GM18858 (cell line): Measurements from ENCODE around the gene NOS1AP.

Experiments
- ATAC-seq: cut with Tn5 transposase; IDR thresholded peaks from one replicate; pipeline ENCODE4 v1.9.1; 2021; ENCODE audit not compliant: unreplicated experiment

NOS1AP gene

DNA sequence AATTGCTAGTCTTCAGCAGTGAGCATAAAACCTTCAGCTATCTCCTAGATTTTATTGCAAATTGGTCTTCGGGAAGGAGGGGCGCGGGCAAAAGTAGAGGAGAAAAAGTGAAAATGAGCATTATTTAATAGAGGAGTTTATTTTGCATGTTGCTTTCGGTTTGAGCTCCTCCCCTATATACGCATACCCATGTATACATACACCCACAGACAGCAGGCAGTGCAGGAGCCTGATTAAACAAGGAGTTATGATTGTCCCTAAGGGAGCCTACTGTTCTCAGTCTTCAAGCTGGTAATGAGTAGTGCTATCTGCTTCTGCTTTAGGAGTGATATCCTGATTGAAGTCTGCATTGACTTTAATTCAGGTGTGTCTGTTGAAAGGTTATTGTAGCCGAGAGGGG is 173.3 kb downstream of the NOS1AP start:
- no peak for ATAC-seq

DNA sequence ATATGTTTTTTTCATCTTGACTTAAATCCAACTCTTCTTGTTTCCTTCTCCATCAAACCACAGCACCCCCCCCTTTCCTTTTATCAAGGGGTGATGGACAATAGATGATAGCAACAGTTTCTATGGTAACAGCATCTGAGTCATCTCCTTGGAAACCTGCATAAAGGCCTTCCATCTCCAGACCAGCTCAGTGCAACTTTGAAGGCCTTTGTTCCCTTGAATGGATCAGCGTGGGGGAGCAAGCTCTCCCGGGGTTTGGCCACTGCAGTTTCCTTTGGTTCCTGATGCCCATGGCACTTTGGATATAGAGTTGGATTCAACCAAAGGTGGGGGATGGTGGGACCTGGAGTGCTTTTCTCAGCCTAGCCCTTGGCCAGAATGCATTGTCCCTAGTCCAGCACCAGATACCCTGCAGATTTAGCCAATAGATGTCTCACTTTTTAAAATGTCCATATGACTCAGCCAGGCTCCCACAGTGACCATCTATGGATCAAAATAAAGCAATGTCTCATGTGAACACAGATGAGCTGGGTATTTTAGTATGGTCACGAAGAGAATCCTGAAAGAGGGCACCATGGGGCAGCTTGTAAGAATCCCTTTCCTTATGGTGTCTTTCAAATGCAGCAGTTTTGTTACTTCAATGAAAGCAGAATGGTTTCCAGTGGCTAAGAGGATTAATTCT is 179.5 kb downstream of the NOS1AP start:
- ATAC-seq: no peak

DNA sequence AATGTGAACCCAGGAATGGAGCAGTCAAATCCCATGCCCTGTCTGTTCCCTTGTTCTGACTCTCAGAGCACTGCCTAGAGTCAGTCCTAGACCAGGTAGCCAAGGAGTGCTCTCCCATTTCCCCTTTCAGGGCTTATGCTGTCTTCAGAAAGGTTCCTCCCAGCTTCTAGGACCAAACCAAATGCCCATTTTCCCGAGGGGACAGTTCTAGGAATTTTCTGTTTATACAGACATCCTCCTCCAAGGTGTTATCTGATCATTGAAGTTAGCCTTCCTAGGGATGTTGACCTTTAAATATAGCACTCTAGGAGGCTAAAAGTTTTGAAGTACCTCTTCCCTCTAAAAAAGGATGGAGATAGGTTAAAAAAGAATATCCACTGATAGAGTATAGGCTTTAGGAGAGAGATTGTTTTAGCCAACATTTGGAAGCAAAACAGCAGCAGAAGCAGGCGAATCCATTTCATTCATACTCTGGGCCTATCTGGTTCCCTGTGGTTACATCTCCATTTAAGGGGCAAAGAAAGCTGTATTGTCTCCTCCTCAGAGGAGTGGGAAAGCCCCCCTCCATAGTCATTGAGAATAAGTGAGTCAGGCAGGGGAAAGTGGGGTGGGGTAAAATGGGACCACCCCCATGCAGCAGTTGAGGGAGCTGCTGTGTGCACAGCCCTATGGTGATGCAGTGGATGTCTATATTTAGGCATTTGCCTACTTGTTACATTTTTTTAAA is 180.7 kb downstream of the NOS1AP start:
- ATAC-seq: no peak

DNA sequence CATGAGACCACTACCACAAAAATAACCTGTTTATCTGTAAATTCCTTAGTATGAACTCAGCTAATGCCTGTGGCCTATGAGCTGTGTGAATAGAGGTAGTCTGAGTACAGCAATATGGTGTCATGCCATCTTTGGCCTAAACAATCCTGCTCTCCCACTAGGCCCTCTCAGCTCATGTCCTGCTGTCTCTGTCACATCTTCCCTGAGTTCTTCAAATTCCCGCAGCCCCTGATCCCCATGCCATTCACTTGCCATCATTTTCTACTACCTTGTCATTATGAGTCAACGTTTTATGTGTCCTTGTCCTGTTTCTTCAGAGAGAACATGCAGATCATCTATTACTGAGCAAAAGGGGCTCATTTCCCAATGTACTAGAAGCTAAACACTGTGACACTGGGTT is 181.6 kb downstream of the NOS1AP start:
- ATAC-seq: no peak

DNA sequence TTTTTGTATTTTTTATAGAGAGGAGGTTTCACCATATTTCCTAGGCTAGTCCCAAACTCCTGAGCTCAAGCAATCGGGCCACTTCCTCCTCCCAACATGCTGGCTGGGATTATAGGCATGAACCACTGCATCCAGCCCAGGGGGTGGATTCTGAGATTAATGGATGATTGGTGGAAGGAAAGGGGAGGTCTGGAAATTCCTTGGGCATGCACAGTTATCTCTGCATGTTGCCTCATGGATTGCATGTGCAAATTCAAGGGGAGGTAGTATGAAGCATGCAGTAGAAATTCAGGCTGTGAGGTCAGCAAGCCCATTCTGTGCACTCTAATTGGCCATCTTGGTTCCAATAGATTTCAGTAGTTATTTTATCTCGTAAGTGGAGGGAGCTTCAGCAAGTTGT is 182.7 kb downstream of the NOS1AP start:
- no peak for ATAC-seq

DNA sequence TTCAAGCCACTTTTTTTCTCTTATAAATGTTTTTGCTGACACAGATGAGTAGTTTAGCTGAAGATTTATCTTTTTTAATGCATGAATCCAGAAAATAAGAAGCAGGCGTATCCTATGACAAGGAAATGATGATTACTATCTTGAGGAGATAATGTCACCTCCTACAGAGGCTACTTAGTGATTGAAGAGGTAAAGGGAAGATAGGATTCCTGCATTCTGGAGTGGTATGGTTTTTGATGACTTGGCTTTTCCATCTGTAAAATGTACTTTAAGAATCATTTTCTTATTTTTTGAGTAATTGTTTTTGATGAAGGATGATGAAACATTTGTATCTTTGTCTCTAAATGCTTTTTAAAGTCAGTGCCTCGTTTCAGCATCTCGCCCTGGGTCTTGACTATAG is 184.3 kb downstream of the NOS1AP start:
- no peak for ATAC-seq

DNA sequence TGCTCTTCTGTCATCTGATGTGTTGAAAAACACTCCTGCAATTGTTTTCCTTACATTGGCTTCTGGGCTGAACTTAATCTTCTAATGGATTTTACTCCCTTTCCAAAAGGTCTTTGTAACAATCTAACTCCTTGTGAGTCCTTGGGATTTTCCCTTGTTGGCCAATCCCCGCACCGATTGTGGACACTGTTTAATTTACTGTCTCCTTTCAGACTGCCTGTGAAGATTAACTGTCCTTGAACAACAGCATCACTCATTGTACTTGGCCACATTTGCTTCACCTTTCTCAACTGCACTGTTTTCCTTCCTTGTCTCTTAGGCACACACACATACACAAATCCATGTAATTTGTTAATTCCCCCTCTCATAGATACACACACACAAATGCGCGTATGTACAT is 186.8 kb downstream of the NOS1AP start:
- ATAC-seq: no peak

DNA sequence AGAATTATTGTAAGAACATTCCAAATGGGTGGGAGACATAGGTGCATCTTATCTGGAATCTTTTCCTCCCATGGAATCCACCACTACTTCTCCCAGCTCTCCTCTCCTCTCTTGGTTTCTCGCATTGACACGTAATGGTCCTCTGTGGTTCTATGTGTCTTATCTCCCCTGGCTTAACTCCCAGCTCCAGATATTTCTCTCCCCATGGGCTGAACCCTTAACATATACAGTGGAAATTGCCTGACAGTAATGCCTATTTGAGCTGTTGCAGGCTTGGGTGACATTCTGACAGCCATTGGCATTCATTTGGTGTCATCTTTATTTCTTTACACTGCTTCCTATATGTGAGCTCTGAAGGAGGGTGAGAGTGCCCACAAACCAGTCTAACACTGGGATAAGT is 188.9 kb downstream of the NOS1AP start:
- ATAC-seq: no peak

DNA sequence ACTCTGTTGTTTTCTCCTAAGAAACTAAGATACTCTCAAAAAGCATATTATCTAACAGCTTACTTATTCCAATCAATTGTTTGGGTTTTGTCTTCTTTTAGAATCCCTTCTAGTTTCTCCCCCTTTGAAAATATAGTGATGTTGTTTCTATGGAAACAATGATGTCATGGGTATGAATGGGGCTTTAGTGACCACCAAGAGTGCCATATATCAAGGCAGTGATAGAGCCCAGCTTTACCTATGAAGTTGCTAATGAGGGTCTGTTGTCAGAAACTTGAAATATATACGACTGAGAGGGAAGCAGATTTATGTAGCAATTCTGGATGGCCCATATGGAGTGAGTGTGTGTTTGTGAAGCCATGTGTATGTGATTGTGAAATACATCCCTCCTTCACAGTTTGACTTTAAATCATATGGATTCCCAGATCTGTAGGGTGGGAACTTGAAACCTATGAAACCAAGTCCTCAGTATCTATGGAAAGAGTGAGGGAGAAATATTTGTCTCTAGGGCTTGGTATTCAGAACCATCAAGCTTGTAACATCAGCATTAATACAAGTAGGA is 190.5 kb downstream of the NOS1AP start:
- ATAC-seq: no peak

DNA sequence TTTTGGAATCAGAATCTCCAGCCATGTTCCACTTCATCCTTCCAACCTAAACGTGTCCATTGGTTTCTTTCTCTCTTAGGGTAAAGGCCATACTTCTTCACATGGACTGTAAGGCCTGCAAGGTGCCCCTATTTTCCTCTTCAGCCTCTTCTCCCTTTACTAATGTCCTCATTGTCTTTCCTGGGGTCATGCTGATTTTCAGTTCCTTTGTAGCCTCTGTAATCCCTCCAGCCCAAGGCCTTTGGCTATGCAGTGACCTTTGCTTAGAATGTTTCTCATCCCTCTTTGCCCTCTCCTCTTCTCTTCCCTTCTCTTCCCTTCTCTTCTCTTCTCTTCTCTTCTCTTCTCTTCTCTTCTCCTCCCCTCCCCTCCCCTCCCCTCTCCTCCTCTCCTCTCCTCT is 194.6 kb downstream of the NOS1AP start:
- ATAC-seq: no peak

DNA sequence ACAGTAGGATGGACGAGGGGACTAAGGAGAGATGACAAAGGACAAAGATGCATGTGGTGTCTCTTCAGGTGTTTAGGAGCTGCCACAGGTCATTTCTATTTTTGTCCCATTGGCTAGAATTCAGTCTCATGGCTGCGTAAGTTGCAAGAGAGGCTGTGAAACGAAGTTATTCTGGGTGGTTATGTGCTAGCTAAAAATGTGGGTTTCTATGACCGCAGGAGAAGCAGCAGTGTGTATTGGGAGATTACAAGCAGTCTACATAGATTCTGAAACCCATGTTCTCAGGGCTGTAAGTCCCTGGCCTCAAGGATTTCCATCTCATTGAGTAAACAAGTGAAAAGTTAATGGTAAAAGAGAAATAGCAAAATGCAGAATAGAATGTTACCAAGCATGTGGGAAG is 196.5 kb downstream of the NOS1AP start:
- no peak for ATAC-seq

DNA sequence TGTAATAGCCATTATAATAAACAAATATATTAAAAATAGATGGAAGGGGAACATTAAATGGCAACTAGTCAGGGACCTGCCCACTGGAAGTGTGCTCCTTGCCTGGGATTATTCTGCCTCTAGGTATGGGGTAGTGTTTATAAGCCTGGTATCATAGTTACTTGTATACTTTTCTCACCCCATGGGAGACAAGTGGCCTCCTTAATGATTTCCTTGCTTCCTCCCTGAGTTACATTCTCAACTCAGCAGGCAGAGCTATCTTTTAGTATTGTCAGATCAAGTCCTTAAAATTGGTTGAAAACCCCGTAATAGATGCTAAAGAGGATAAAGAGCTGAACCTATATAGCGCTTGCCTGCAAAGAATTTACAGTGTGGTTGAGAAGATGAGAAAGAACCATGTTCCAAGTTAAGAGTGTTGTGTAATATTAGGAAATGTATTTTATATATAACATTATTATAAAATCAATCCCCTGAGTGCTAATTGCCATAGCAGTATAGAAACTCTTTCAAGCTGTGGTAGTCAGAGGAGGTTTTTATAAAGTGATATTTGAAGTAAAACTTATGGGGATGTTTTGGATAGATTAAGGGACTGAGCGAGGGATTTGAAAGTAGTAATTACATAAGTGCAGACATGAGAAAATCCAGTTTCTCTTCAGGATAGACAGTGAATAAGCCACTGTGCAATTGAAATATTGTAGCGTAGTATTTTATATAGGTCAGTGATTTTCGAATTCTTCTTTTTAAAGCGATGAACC is 200.7 kb downstream of the NOS1AP start:
- no peak for ATAC-seq

DNA sequence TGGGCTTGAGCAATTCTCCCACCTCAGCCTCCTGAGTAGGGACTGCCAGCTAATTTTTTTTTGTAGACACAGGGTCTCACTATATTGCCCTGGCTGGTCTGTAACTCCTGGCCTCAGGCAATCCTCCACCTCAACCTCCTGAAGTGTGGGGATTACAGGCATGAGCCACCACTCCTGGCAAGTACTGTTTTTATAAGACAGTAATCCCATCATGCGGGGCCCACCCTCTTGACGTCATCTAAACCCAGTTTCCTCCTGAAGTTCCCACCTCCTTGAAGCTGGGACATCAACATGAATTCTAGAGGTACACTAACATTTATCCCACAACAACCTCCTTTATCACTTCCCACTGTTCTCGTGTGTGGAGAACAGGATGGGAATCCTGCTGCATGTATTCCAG is 202.5 kb downstream of the NOS1AP start:
- ATAC-seq: no peak

DNA sequence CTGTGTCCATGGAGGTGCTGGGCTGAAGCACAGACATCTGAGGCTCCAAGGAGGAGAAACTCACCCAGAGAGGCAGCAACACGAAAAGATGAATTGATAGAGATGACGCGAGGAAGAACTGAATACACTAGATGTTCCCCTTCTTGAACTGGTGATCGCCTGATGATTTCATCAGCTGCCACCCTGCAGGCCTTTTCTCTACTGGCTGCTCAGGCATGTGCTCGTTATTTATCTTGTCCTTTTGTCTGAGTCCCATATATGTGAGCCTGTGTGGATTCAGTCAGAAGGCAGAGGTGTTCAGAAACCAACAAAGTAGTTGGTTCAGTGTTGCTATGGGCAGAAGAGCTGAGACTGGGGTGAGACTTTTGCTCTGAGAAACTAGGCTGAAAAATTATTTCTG is 202.9 kb downstream of the NOS1AP start:
- no peak for ATAC-seq

DNA sequence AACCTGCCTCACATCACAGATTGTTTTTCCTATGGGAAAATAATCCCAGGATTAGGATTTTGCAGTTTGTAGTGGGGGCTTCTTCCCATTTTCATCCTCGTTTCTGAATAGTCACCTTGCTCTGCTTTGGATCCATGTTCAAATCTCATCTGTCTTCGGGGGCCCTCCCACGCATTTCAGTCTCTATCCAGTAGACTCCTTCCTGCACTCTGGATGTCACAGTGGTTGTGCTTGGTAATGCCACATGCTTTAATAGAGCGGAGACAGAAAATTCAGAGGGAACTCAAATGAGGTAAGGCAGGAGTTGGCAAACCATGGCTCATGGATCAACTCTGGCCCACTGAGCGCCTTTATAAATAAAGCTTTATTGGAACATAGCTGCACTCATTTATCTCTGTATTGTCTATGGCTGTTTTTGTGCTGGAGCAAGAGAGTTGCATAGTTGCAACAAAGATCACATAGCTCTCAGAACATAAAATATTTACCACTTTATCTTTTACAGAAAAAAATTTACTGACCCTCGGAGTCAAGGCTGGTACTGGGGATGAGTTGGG is 206.2 kb downstream of the NOS1AP start:
- ATAC-seq: no peak

DNA sequence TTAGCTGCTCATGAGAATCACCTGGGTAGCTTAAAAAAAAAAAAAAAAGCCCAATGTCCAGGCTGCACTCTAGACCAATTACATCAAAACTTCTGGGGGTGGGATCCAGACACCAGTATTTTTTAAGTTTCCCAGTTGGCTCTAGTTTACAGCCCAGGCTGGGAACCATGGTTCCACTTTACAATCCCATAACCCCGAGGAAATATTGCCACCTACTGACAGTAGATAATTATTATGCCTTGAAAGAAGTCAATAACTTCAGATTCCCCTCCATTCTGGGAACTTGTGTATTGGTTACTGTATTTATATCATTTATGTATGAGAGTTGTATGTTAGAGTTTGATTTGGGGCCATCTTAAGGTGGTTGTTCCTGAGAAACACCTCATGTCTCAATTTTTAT is 207.0 kb downstream of the NOS1AP start:
- no peak for ATAC-seq

DNA sequence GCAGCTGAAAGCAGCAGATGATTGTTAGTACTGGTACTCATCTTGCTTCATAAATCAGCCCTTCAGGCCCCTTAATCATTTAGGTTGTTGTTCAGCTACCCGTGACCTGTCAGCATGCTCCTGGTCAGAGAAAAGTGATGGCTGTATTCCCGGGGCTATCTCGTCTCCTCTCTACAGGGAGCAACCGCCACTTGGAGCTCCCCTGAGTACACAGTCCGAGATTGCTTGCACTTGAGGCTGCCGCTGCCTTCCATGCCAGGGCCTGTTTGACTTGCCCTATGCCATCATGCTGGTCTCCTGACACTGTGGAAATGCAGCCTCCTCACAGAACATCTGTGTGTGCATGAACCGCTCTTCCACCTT is 209.6 kb downstream of the NOS1AP start:
- ATAC-seq: no peak

DNA sequence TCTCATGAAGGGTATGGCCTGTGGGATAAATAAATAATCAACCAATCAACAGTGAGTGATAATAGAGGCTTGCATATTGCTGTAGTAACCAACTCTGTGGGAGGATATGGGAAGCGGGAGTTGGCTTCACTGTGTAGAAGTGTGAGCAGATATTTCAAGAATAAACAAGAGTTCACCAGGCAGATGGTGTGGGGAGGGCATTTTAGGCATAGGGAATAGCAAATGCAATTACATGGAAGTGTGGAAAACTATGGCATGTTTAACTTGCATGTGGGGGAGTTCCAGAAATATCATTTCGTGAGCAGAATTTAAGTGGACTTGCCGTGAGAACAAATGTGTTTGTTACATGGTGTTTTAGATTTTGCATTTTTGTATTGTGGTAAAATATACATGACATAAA is 211.9 kb downstream of the NOS1AP start:
- no peak for ATAC-seq

DNA sequence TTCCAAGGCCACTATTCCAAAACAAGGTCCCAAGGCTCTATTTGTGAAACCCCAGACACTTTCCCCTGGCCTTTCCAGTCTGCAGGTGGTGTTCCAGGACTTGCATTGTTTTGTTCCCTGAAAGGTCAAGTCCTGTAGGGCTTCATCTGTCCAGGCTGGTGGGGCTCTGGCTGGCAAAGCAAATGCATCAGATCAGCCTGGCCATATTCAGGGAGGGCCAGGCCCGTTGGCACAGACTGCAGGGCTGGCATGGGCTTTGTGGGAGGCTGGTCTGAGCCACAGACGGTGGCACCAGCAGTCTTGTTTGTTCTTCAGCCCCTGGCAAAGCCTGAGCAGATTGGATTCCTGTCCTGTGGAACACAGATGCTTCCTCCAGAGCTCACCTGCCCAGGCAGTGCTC is 214.2 kb downstream of the NOS1AP start:
- ATAC-seq: no peak

DNA sequence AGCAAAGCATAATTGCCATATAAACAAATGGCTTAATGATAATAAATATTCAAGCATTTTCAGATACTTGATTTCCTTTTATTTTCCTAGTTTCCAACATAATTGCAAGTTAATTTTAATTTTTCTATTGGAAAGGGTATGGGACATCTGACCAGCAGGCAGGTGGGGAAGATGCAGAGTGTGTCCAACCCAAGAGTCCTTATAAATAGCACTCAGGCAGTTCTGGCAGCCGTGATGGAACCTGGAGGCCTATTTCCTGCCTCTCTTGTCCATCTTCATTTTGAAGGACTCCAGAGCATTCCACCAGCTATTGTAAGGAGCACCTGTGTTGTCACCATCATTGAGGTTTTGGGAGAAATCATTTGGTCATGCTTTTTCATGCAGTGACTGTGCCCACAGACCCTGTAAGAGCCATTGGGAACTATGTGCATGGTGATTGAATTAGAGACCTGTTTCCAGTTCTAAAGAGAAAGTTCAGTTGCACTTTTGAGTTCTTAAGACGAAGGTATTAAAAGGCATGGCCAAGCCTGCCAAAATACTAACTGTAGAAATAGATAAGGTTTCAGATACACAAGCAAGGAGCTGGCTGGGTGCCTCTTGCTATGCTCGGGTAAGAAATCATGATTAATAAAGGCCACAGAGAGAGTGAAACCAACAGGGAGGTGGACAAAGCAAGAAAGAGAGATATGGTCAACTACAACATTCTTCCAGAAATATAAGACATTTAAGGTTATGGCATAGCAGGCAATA is 214.9 kb downstream of the NOS1AP start:
- no peak for ATAC-seq

DNA sequence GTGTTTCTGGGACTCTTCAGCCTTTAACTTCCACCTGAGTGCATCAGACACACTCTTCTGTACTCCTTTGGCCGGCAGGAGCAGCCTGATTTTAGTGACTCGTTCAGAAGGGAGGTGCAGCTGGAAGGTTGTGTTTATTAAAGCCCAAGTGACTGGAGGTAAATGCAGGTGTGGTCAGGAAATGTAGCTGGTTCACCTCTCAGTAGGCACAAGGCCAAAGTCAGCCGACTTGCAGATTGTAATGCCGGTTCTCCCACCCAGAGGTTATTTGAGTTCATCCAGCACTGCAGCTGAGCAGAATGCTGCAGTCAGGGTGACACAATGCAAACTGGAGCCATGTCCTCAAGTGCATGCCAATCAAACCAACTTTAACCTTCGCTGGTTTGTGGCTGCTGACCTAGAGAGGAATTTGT is 215.7 kb downstream of the NOS1AP start:
- ATAC-seq: no peak
